ENCODE data around the gene ATXN1. TPM values are rescaled to one million over a fixed set of nuclear protein-coding genes. Genes with fewer than 3 reads are reported as not detected.

ATXN1 gene
- total RNA-seq, 1 donor from 2014 or later = 59.8 TPM

DNA sequence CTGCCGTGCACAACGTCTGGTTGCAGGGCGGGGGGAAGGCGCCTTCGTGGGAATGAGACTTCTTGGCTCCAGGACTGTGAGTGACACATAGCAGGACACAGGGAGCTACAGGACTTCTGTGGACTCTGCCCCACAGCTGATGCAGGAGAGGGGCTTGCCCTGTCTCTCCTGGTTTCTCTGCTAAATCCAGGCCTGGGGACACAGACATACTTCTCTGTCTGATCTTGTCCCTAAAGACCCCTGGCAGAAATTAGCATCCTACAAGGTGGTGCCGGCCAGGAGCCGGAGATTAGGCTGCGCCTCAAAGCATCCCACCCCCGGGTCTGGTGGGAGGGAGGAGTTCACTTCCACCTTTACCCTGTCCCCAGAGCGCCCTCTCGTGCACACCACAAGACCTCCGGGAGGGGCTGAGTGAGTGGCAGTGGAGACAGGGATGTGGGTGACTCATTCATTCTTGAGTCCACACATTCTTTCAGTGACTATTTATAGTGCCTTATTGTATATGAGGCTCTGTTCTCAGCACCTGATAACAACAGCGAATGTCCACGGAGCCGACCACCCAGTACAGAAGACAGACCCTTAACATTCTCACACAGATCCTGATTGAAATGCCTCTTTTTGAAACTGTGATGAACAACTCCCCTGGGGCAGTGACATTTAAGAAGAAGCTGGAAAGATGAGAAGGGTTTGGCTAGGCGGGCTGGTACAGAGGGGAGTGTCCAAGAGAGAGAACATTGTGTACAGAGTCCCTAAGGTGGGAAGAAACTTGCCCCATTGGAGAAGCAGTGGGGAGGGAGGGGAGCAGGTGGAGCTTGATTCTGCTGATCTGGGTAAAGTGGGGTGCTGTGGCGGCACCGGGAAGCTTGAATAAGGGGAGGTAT lies 483.9 kb downstream of the ATXN1 start:
- CTCF ChIA-PET = interaction anchor here (1.6 kb wide), 1 partner anchor 54 kb away, joined by 3 read pairs; no protein-coding TSS in a partner anchor
- intact Hi-C loops (cut with micrococcal nuclease) = no loop called here
- POLR2A ChIA-PET = no interaction called here
- H3K9me3 Mint-ChIP-seq = no peaks in the 10 kb centered on the region
- DNase-seq = no peak
- TF ChIP-seq, protein P1, sequence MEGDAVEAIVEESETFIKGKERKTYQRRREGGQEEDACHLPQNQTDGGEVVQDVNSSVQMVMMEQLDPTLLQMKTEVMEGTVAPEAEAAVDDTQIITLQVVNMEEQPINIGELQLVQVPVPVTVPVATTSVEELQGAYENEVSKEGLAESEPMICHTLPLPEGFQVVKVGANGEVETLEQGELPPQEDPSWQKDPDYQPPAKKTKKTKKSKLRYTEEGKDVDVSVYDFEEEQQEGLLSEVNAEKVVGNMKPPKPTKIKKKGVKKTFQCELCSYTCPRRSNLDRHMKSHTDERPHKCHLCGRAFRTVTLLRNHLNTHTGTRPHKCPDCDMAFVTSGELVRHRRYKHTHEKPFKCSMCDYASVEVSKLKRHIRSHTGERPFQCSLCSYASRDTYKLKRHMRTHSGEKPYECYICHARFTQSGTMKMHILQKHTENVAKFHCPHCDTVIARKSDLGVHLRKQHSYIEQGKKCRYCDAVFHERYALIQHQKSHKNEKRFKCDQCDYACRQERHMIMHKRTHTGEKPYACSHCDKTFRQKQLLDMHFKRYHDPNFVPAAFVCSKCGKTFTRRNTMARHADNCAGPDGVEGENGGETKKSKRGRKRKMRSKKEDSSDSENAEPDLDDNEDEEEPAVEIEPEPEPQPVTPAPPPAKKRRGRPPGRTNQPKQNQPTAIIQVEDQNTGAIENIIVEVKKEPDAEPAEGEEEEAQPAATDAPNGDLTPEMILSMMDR (IDR thresholded peaks at IDR 0.05) = no peak
- H3K4me1 Mint-ChIP-seq = peaks cover 2% of the 10 kb centered on the region
- H3K27ac Mint-ChIP-seq = no peak overlapping the region
- H3K4me3 Mint-ChIP-seq = no peak overlapping the region
- no peaks in the 10 kb centered on the region for H3K36me3 Mint-ChIP-seq (ENCODE audit: low read depth)
- H3K27me3 Mint-ChIP-seq = peaks cover 9% of the 10 kb centered on the region
- peak; percentile 25 for ATAC-seq (ENCODE audit: low read depth)

DNA sequence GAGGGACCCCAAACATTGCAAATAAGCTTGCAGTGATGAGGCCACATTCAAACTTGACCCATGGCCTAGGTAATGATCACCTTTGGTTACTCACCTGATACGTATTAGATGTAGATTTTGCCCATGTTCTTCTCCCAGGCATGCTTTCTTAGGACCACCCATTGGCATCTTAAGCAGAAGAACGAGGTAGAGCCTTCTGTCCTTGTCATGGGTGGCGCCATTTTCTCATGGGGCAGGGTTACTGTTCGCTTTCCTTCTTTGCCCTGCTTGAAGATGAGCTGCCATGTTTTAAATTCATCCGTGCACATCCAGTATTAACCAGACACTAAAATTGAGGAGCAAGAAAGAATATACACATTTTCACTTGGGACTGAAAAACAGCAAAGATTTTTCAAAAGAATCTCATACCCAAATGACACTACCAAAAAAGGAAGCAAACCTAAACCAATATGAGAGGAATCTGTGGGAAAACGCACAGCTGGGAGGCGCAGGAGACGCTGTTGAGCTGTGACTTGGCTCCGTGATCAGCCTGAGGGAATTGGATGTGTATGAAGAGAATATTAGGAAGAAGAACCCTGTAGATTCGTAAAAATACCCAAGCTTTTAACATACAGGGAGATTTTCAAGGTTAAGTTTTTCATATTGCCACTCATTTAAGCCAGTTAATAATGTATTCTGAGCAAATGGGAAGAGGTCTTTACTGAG lies 486.2 kb downstream of the ATXN1 start:
- POLR2A ChIA-PET = no interaction called here
- no peaks in the 10 kb centered on the region for H3K36me3 Mint-ChIP-seq (ENCODE audit: low read depth)
- DNase-seq (no peak), ATAC-seq (ENCODE audit: low read depth) (no peak)
- intact Hi-C loops (cut with micrococcal nuclease) = no loop called here
- H3K27ac Mint-ChIP-seq = no peak overlapping the region
- H3K27me3 Mint-ChIP-seq = peaks cover 9% of the 10 kb centered on the region
- CTCF ChIA-PET = interaction anchor here (0.8 to 1.1 kb wide), 3 partner anchors 16 to 57 kb away, joined by 3 read pairs; no protein-coding TSS in a partner anchor
- H3K4me1 Mint-ChIP-seq = peaks cover 2% of the 10 kb centered on the region
- no peaks in the 10 kb centered on the region for H3K9me3 Mint-ChIP-seq
- TF ChIP-seq, protein P1 (IDR thresholded peaks at IDR 0.05) = no peak
- H3K4me3 Mint-ChIP-seq = no peak overlapping the region

- H3K27ac Mint-ChIP-seq = no peak overlapping the region
- no peak overlapping the region for H3K4me3 Mint-ChIP-seq
- TF ChIP-seq, protein P1 (IDR thresholded peaks at IDR 0.05) = no peak
- ChIA-PET POLR2A (no interaction called here), CTCF (interaction anchor here (0.8 to 0.9 kb wide), 2 partner anchors 16 to 58 kb away, joined by 3 read pairs; no protein-coding TSS in a partner anchor)
- H3K9me3 Mint-ChIP-seq = no peaks in the 10 kb centered on the region
- intact Hi-C loops (cut with micrococcal nuclease) = no loop called here
- peaks cover 9% of the 10 kb centered on the region for H3K27me3 Mint-ChIP-seq
- DNase-seq (no peak), ATAC-seq (ENCODE audit: low read depth) (no peak)
- H3K36me3 Mint-ChIP-seq (ENCODE audit: low read depth) = no peaks in the 10 kb centered on the region
- H3K4me1 Mint-ChIP-seq = peaks cover 2% of the 10 kb centered on the region
These were observed 486.8 kb downstream of the ATXN1 start for GRCh38 chr6:16274483-16274882.

DNA sequence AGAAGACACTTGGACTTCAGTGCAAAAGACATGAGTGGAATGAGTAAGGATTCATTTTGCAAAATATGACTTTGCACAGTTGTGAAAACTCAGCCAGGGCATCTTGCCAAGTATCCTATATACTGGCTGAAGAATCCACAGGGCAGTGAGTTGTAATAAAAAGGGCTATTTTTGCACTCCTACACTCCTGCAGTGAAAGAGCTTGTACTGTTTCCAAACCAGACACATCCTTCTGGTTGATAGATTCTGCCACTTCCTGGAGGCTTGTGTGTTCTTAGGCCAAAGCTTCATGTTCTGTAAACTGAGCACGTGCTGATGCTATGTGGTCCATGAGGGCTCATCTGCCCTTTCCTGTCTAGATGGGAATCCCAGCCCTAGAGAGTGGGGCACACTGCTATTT lies 488.0 kb downstream of the ATXN1 start:
- ATAC-seq (ENCODE audit: low read depth) = no peak

More for the DNA sequence above, 488.0 kb downstream of the ATXN1 start:
- Mint-ChIP-seq H3K36me3 (ENCODE audit: low read depth) (no peaks in the 10 kb centered on the region), H3K27me3 (peaks cover 7% of the 10 kb centered on the region), H3K4me3 (no peak overlapping the region), H3K27ac (no peak overlapping the region), H3K4me1 (peaks cover 2% of the 10 kb centered on the region), H3K9me3 (no peaks in the 10 kb centered on the region)
- no peak for DNase-seq
- TF ChIP-seq, protein P1 (IDR thresholded peaks at IDR 0.05) = no peak
- POLR2A ChIA-PET = no interaction called here
- intact Hi-C loops (cut with micrococcal nuclease) = no loop called here
- CTCF ChIA-PET = no interaction called here

All from activated B cell treated with CpG ODN at 0.5 μM for 24 hours (primary cell).